DND-41 (cell line): Measurements from ENCODE around the gene PTPRG.

ENCODE experiments used
- ATAC-seq: fragments of 200-7000 bp; cut with Tn5 transposase; 3 replicates; pipeline ENCODE4 v1.9.1; 2021; ENCODE audit warnings: low read depth; ENCODE audit not compliant: insufficient read depth
- DNase-seq: peaks from one replicate; pipeline ENCODE4 v3.0.0-alpha.2; 2020
- H2AFZ ChIP-seq: 2 replicates; pipeline ENCODE4 v1.6.0; 2012; ENCODE audit warnings: low read depth, low read length
- H3K27ac ChIP-seq: 2 replicates; pipeline ENCODE4 v1.5.1; 2012; ENCODE audit warnings: low read length, inconsistent platforms
- H3K27me3 ChIP-seq: fragments of 200-600 bp; sonication (generic); 2 replicates; pipeline ENCODE4 v1.6.0; 2012; ENCODE audit warnings: low read length, mild to moderate bottlenecking, inconsistent platforms; ENCODE audit not compliant: insufficient read depth, poor library complexity
- H3K36me3 ChIP-seq: 2 replicates; pipeline ENCODE4 v1.5.1; 2012; ENCODE audit warnings: low read length, inconsistent platforms; ENCODE audit not compliant: insufficient read depth
- H3K4me1 ChIP-seq: 2 replicates; pipeline ENCODE4 v1.5.1; 2012; ENCODE audit warnings: mild to moderate bottlenecking, low read length; ENCODE audit not compliant: insufficient read depth
- H3K4me2 ChIP-seq: 2 replicates; pipeline ENCODE4 v1.6.0; 2012; ENCODE audit warnings: mild to moderate bottlenecking, moderate library complexity, low read length, inconsistent platforms; ENCODE audit not compliant: insufficient read depth
- H3K4me3 ChIP-seq, 2 experiments: fragments of 200-600 bp in 1 of 2; shearing (Covaris generic) in 1 of 2; 2 replicates each; pipeline ENCODE4 v1.5.1; 2012 to 2016; ENCODE audit warnings: inconsistent platforms in 2 of 2, low read length in 2 of 2, mild to moderate bottlenecking in 2 of 2, low read depth in 1 of 2, moderate library complexity in 1 of 2
- H3K79me2 ChIP-seq: 2 replicates; pipeline ENCODE4 v1.6.0; 2012; ENCODE audit warnings: low read length, inconsistent platforms; ENCODE audit not compliant: insufficient read depth
- H3K9ac ChIP-seq: 2 replicates; pipeline ENCODE4 v1.6.0; 2012; ENCODE audit warnings: low read depth, mild to moderate bottlenecking, inconsistent platforms, low read length, moderate library complexity
- H3K9me3 ChIP-seq: 2 replicates; pipeline ENCODE4 v1.5.1; 2012; ENCODE audit warnings: low read length, moderate library complexity, mild to moderate bottlenecking, inconsistent platforms; ENCODE audit not compliant: insufficient read depth, severe bottlenecking
- H4K20me1 ChIP-seq: 2 replicates; pipeline ENCODE4 v1.6.0; 2012; ENCODE audit warnings: low read length; ENCODE audit not compliant: insufficient read depth
- CTCF ChIP-seq: IDR thresholded peaks from 2 replicates; pipeline ENCODE4 v1.5.1; 2012; ENCODE audit warnings: borderline replicate concordance, low read length, moderate library complexity, mild to moderate bottlenecking; ENCODE audit not compliant: poor library complexity, severe bottlenecking; ENCODE audit errors: extremely low read depth
- EZH2 ChIP-seq: IDR thresholded peaks from 3 replicates; pipeline ENCODE4 v1.6.1; 2012; ENCODE audit warnings: borderline replicate concordance, low read depth, mild to moderate bottlenecking, moderate library complexity, low read length, inconsistent platforms; ENCODE audit not compliant: severe bottlenecking

The PTPRG gene

GRCh38 chr3:61855211-61855610 is 293.8 kb downstream of the PTPRG start:
- Histone ChIP-seq H3K9me3 (no peaks in the 10 kb centered on the region), H4K20me1 (no peaks in the 10 kb centered on the region; the same call in 1 of the 2 replicates), H3K27ac (no peak overlapping the region), H3K4me1 (no peaks in the 10 kb centered on the region), H3K9ac (no peak overlapping the region), H3K36me3 (no peaks in the 10 kb centered on the region), H2AFZ (no peak overlapping the region), H3K4me2 (no peak overlapping the region), H3K79me2 (no peaks in the 10 kb centered on the region), H3K27me3 (no peaks in the 10 kb centered on the region), H3K4me3 (no peak overlapping the region)
- DNase-seq (no peak), ATAC-seq (no peak)
- TF ChIP-seq CTCF (no peak), EZH2 (no peak)

- Histone ChIP-seq H3K27me3 (no peaks in the 10 kb centered on the region), H3K9me3 (no peaks in the 10 kb centered on the region), H2AFZ (no peak overlapping the region), H3K9ac (no peak overlapping the region), H3K79me2 (no peaks in the 10 kb centered on the region), H3K36me3 (no peaks in the 10 kb centered on the region), H3K4me2 (no peak overlapping the region), H3K27ac (no peak overlapping the region), H3K4me3 (no peak overlapping the region), H3K4me1 (no peaks in the 10 kb centered on the region), H4K20me1 (no peaks in the 10 kb centered on the region; the same call in 1 of the 2 replicates)
- DNase-seq (no peak), ATAC-seq (no peak)
- no peak for TF ChIP-seq CTCF
- no peak for TF ChIP-seq EZH2
Measured at GRCh38 chr3:61857297-61857696, 295.9 kb downstream of the PTPRG start.

- no peak overlapping the region for H3K9ac ChIP-seq
- no peaks in the 10 kb centered on the region for H3K4me1 ChIP-seq
- TF ChIP-seq EZH2 = no peak
- peak; percentile 44 for TF ChIP-seq CTCF
- no peaks in the 10 kb centered on the region for H3K27me3 ChIP-seq
- H2AFZ ChIP-seq = no peak overlapping the region
- ATAC-seq (no peak), DNase-seq (no peak)
- H3K4me3 ChIP-seq = no peak overlapping the region
- no peaks in the 10 kb centered on the region; the same call in 1 of the 2 replicates for H4K20me1 ChIP-seq
- no peak overlapping the region for H3K27ac ChIP-seq
- H3K79me2 ChIP-seq = no peaks in the 10 kb centered on the region
- H3K9me3 ChIP-seq = no peaks in the 10 kb centered on the region
- H3K36me3 ChIP-seq = no peaks in the 10 kb centered on the region
- H3K4me2 ChIP-seq = no peak overlapping the region
Measured at GRCh38 chr3:61858054-61858453, 296.7 kb downstream of the PTPRG start.

- Histone ChIP-seq H3K4me1 (no peaks in the 10 kb centered on the region), H3K9me3 (no peaks in the 10 kb centered on the region), H3K4me3 (no peak overlapping the region), H3K9ac (no peak overlapping the region), H3K27ac (no peak overlapping the region), H3K79me2 (no peaks in the 10 kb centered on the region), H3K4me2 (no peak overlapping the region), H3K36me3 (no peaks in the 10 kb centered on the region), H2AFZ (no peak overlapping the region), H3K27me3 (no peaks in the 10 kb centered on the region), H4K20me1 (no peaks in the 10 kb centered on the region; the same call in 1 of the 2 replicates)
- TF ChIP-seq EZH2 (no peak), CTCF (no peak)
- no peak for ATAC-seq
- DNase-seq = no peak
Measured at GRCh38 chr3:61861410-61861809, 300.0 kb downstream of the PTPRG start.
